Measurements from ENCODE around the gene PLEKHH2. TPM values are rescaled to one million over a fixed set of nuclear protein-coding genes. Genes with fewer than 3 reads are reported as not detected.

PLEKHH2 gene
- total RNA-seq, 1 experiment from 2014 or later: 21.2 TPM

GRCh38 chr2:43612944-43613343 is 24.1 kb upstream of the PLEKHH2 start:
- Mint-ChIP-seq H3K36me3 (ENCODE audit: insufficient read depth, unreplicated experiment) (no peaks in the 10 kb centered on the region), H3K27ac (ENCODE audit: unreplicated experiment) (no peak overlapping the region), H3K27me3 (ENCODE audit: unreplicated experiment) (no peaks in the 10 kb centered on the region), H3K4me1 (ENCODE audit: low read depth, unreplicated experiment) (peaks cover 10% of the 10 kb centered on the region), H3K4me3 (ENCODE audit: low read depth, unreplicated experiment) (no peak overlapping the region), H3K9me3 (ENCODE audit: low read depth, unreplicated experiment) (no peaks in the 10 kb centered on the region)
- intact Hi-C loops (cut with micrococcal nuclease; ENCODE audit: unreplicated experiment): loop anchor here (10.0 kb wide), 1 partner anchor 142 kb away; no protein-coding TSS in a partner anchor
- no peak for TF ChIP-seq CTCF (IDR thresholded peaks at IDR 0.05; ENCODE audit: unreplicated experiment)
- CTCF ChIA-PET: interaction anchor here (0.5 kb wide), 1 partner anchor 80 kb away, joined by 6 read pairs; no protein-coding TSS in a partner anchor
- no peak for DNase-seq
- no TSS peak for BruUV-seq (replicated peaks)

- Mint-ChIP-seq H3K27ac (ENCODE audit: unreplicated experiment) (no peak overlapping the region), H3K36me3 (ENCODE audit: insufficient read depth, unreplicated experiment) (no peaks in the 10 kb centered on the region), H3K4me3 (ENCODE audit: low read depth, unreplicated experiment) (no peak overlapping the region), H3K4me1 (ENCODE audit: low read depth, unreplicated experiment) (peaks cover 7% of the 10 kb centered on the region), H3K9me3 (ENCODE audit: low read depth, unreplicated experiment) (no peaks in the 10 kb centered on the region), H3K27me3 (ENCODE audit: unreplicated experiment) (no peaks in the 10 kb centered on the region)
- BruUV-seq (replicated peaks): no TSS peak
- CTCF ChIA-PET: no interaction called here
- no peak for TF ChIP-seq CTCF (IDR thresholded peaks at IDR 0.05; ENCODE audit: unreplicated experiment)
- no peak for DNase-seq
- intact Hi-C loops (cut with micrococcal nuclease; ENCODE audit: unreplicated experiment): loop anchor here (10.0 kb wide), 1 partner anchor 138 kb away; no protein-coding TSS in a partner anchor
Measured at GRCh38 chr2:43616967-43617680, 19.9 kb upstream of the PLEKHH2 start.

GRCh38 chr2:43619511-43619910 is 17.5 kb upstream of the PLEKHH2 start:
- TF ChIP-seq CTCF (IDR thresholded peaks at IDR 0.05; ENCODE audit: unreplicated experiment): no peak
- Mint-ChIP-seq H3K36me3 (ENCODE audit: insufficient read depth, unreplicated experiment) (no peaks in the 10 kb centered on the region), H3K4me1 (ENCODE audit: low read depth, unreplicated experiment) (no peaks in the 10 kb centered on the region), H3K9me3 (ENCODE audit: low read depth, unreplicated experiment) (no peaks in the 10 kb centered on the region), H3K4me3 (ENCODE audit: low read depth, unreplicated experiment) (no peak overlapping the region), H3K27ac (ENCODE audit: unreplicated experiment) (no peak overlapping the region), H3K27me3 (ENCODE audit: unreplicated experiment) (no peaks in the 10 kb centered on the region)
- CTCF ChIA-PET: interaction anchor here (0.7 kb wide), 1 partner anchor 42 kb away, joined by 4 read pairs; no protein-coding TSS in a partner anchor
- no TSS peak for BruUV-seq (replicated peaks)
- intact Hi-C loops (cut with micrococcal nuclease; ENCODE audit: unreplicated experiment): loop anchor here (10.0 kb wide), 1 partner anchor 135 kb away; no protein-coding TSS in a partner anchor
- no peak for DNase-seq

GRCh38 chr2:43622931-43623451 is 14.1 kb upstream of the PLEKHH2 start:
- CTCF ChIA-PET: interaction anchor here (1.4 kb wide), 1 partner anchor 13 kb away, joined by 3 read pairs; no protein-coding TSS in a partner anchor
- no peaks in the 10 kb centered on the region for H3K27me3 Mint-ChIP-seq (ENCODE audit: unreplicated experiment)
- intact Hi-C loops (cut with micrococcal nuclease; ENCODE audit: unreplicated experiment): no loop called here
- TF ChIP-seq CTCF (IDR thresholded peaks at IDR 0.05; ENCODE audit: unreplicated experiment): no peak
- no peaks in the 10 kb centered on the region for H3K4me1 Mint-ChIP-seq (ENCODE audit: low read depth, unreplicated experiment)
- no peaks in the 10 kb centered on the region for H3K9me3 Mint-ChIP-seq (ENCODE audit: low read depth, unreplicated experiment)
- no peak overlapping the region for H3K27ac Mint-ChIP-seq (ENCODE audit: unreplicated experiment)
- no peak overlapping the region for H3K4me3 Mint-ChIP-seq (ENCODE audit: low read depth, unreplicated experiment)
- no peak for DNase-seq
- no TSS peak for BruUV-seq (replicated peaks)
- no peaks in the 10 kb centered on the region for H3K36me3 Mint-ChIP-seq (ENCODE audit: insufficient read depth, unreplicated experiment)
